Measurements from ENCODE around the gene SLC16A10.
"Not testable (repeated sequence)": the region's sequence is repeated elsewhere in the genome, so short reads cannot be mapped to it uniquely, and the experiment has no call there.

SLC16A10 gene

DNA sequence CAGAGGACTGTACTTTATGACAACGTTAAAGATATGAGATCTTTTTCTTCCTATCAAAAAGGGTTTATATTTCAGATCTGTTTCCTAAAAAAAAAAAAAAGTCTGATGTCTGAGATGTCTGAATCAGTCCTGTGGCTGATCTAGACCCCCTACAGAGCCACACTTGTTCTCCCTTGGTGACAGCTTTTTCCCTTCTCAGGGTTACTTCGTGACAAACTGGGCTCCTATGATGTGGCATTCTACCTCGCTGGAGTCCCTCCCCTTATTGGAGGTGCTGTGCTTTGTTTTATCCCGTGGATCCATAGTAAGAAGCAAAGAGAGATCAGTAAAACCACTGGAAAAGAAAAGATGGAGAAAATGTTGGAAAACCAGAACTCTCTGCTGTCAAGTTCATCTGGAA lies 134.5 kb downstream of the SLC16A10 start:
- no peak for DNase-seq

DNA sequence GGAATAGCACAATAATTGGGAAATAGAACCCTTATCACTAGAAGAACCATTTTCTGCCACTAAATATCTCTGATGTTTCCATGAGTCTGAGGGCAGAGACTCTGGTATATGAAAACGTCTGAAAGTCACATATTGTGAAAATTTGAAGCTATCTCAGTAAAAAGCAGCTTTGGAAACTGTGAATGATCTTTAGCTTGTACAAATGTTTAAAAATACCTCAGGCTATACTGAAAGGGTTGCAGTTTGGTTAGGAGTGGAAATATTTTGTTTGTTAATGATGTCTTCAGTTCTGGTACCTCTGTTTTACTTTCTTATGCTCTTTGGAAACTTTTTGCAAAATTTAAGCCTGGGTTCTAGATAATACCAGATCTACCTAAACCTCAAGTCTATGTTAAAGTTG lies 135.0 kb downstream of the SLC16A10 start:
- DNase-seq = no peak

DNA sequence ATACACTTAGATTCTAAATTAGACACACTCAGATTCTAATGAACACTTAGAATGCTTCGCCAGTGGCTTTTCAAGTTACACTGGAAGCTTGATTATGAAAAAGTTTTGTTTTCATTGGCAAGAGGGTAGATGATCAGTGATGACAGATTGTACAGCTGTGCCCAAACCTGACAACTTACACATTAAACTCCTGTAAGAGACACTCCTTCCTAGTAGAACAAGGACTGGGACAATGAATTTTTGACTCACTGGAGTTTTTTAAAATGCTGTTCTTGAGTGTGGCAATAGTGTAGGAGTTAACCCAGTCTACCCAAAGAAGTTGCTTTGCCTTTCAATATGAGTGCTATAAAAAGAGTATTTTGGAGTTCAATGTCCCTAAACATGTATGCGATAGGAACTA lies 140.8 kb downstream of the SLC16A10 start:
- DNase-seq = no peak

DNA sequence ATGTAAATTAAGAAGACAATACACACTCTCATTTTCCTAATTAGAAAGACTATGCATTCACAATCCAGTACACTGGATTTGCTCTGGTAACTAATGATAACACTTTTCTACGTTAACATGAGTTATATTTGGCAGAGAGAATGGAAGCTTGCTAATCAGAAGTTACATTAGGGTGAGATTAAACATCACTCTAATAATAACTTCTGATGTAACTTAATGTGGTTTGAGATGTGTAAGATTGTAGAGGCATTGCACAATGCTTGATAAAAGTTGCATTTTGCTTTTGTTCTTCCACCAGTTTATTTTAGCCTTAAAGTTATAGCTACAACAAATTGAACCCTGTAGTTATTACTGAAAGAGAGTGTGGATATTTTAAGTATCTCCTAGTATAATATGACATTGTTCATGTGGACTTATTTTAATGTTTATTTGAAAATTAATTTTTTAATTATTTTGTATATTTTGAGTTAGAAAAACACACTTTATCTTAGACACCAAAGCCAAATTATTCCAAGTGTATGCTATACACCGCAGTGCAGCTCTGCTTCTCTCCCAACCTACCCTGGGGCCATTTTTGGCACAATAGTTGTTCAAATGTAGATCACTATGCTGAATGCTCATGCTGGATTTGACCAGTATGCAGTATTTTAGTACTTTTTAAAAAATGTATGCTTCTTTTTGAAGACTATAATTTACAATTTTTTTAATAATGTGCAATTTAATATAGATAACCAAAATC lies 143.2 kb downstream of the SLC16A10 start:
- DNase-seq = no peak

DNA sequence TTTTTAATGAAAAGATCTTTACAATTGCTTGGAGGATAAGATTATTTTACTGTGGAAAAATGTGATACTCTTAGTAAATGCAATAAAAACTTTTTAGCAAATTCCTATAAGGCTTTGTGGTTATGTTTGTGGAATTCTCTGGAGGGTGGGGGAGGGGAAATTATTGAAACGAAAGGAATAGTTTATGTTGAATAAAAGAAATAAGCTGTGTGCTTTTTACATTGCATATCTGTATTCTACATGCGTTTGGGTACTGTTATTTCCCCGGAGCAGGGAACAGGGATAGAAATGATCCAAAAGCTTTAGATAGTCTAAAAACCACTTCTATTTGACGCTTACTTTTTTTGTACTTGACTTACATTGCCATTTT lies 143.8 kb downstream of the SLC16A10 start:
- DNase-seq = no peak

DNA sequence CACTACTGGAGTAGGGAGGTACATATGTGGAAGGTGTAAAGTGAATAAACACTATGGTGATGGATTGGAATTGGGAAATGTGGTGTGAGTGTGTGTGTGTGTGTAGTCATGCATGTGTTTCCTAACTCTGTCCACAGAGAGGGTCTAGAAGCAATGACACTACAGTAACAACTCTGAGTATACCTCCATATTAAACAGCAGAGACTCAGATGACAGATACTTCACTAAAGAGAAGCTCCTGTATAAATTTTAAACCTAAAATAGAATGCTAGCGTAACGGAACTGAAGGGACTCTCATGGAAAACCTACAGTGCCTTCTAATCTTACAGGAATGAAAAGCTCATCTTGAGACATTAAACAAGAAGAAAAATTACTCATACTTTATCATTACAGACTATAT lies 150.5 kb downstream of the SLC16A10 start:
- no peak for DNase-seq

DNA sequence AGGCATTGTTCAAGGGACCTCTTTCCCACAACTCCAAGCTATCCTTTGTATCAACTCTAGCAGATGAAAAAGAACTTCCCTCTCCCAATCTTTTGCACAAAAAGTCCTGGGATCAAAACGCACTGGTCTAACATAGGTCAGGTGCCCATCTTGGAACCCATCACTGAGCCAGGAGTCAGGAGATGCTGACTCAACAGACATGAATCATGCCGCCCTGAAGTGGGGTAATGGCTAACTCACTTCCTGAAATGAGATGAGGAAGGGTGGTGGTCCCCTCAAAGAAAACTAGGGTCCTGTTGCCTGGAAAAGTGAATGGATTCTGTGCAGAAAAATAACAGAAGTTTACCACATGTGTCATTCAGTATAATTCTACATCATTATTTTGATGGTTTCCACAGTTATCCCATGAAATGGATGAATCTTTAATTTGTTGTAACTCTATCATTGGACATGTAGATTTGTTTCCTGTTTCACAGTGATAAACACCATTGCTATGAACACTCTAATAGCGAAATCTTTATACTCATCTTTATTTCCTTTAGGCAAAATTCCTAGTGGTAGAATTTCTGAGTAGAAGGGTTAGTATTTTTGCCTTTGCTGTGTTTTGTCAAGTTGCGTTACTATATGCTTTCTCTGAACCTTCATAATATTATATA lies 151.3 kb downstream of the SLC16A10 start:
- DNase-seq = peak in 1 of 2 donors; percentile 64

DNA sequence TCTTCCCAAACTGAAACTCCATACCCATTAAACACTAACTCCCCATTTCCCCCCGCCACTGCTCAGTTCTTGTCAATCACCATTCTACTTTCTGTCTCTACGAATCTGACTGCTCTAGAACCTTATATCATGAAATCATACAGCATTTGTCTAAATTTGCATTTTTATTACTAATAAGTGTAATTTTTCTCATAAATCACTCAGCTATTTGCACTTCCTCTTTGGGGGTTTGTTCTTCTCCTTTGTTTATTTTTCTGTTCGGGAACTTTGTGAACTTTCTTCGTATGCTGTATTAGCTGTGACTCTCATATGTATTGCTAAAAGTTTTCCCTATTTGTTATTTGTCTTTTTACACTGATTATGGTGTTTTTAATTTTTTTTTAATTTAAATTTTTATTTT lies 152.2 kb downstream of the SLC16A10 start:
- DNase-seq = no peak

DNA sequence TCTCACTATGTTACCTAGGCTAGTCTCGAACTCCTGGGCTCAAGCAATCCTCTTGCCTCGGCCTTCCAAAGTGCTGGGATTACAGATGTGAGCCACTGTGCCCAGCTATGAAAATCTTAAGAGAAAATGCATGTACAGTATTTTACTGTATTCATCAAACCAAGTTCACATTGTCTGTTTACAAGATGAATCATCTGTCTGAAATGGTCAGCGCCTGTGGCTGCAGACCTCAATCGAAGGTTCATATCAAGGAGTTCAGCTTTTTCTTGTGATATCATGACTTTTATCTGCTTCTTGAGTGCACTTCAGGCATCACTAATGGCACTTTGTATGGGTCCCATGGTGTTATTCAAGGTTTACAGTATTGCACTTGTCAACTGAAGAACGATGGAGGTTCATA lies 155.1 kb downstream of the SLC16A10 start:
- no peak for DNase-seq

DNA sequence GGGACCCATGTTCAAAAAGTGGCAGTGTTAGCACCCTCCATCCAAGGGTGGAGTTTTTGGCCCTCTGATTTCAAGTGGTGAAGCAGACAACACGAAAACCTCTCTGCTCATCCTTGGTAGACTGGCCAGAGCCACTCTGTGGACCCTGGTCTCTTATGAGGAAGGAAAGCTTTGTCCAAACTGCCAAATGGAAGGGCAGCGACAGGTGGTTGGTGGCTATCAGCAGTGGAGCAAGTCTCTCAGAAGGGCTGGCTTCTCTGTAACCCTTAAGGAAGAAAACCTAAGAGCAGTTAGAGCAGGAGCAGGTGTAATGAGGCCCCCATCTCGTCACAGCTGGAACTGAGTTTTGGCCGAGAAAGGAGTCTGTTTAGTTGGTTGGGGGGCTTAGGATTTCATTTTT lies 155.8 kb downstream of the SLC16A10 start:
- DNase-seq = no peak

DNA sequence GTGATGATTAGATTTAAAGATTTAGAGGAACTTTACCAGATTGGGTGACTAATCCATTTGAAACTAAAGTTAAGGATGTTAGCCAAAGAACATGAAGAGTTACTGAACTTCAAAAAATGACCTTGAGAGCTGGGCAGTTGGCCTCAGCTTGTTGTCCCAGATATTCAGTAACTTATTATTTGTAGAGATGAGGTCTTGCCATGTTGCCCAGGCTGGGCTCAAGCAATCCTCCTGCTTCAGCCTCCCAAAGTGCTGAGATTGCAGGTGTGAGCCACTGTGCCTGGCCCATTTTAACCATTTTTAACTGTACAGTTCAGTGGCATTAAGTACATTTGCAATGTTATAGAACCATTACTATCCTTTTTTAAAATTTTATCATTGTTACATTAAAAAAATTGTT lies 161.5 kb downstream of the SLC16A10 start:
- DNase-seq = no peak

DNA sequence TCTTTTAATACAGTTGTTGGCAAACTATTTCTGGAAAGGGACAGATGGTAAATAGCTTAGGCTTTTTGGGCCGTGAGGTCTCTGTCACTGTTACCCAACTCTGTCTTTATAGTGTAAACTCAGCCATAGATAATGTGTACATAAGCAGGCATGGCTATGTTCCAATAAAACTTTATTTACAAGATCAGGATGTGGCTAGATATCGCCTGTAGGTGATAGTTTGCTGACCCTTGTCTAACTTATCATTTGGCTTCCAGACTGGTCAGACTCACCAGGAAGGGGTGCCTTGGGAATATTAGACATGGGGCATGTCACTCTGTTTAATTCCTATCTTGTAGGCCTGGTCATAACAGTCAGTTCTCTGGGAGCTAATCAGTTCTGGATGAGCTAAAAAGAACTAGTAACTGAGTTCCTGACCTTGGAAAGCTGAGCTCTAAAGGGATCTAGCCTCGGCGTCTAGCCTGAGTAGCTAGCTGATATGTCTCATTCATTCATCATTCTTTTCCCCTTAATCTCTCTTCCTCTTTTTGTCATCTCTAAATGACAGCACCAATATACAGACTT lies 163.6 kb downstream of the SLC16A10 start:
- DNase-seq = no peak

DNA sequence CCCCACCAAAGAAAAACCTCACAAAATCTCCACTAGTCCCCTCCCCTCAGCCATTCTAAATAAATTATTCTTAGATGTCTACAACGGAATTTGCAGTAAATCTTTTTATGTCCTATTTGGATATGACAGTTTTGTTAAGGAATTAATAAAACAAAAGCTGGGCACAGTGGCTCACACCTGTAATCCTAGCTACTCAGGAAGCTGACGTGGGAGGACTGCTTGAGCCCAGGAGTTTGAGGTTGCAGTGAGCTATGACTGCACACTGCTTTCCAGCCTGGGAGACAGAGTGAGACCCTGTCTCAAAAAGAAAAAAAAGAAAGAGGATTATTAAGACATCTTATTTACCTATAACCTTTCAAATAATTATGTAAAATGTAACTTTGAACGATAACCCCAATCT lies 165.4 kb downstream of the SLC16A10 start:
- DNase-seq = no peak

DNA sequence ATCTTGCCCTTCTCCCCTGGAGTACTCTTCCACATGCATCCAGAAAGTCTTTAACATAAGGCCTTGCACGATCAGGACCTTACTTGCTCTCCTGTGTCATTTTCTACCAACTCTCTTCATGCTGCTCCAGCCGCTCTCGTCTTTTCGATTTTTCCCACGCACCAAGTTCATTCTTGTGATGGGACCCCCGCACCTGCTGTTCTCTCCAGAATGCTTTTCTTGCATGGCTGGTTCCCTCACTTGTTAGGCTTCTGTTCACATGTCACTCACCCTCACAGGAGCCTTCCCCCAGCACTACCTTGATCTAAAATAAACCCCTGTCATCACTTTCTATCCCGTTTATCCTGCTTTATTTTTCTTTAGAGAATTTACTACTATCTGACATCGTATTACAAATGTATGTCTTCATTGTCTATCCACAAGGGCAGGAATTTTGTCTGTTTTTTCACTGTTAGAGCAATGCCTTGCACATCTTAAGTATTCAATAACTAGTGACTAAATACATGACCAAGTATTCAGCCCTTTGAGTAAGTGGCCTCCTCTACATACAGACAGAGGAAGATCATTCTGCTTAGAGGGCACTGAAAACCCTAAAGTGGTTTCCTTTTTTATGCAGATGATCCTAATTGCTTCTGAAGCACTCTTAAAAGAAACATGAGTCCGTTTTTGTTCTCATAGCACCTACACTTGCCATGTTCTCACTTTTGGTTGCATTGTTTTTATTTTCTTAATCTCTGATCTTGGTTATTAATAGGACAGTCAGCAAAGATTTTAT lies 166.9 kb downstream of the SLC16A10 start:
- no peak for DNase-seq

DNA sequence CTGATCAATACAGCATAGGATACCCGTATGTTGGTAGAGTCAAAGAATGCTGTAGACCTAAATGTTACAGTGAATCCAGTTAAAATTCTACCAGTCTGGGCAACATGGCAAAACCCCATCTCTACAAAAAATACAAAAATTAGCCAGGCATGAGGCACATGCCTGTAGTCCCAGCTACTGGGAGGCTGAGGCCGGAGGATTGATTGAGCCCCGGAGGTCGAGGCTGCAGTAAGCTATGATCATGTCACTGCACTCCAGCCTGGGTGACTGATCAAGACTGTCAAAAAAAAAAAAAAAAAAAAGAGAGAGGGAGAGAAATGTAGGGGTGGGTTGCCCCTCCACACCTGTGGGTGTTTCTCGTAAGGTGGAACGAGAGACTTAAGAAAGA lies 167.5 kb downstream of the SLC16A10 start:
- no peak for DNase-seq

DNA sequence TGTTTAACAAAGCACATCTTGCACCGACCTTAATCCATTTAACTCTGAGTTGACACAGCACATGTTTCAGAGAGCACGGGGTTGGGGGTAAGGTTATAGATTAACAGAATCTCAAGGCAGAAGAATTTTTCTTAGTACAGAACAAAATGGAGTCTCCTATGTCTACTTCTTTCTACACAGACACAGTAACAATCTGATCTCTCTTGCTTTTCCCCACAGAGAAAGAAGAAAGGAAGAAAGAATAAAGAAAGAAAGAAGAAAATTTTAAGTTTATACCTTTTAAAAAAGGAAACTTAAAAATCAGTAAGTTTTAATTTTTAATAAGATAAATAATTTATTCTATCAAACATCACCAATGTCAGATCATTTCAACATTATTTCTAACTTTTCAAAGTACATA lies 168.5 kb downstream of the SLC16A10 start:
- not testable (repeated sequence) for DNase-seq

DNA sequence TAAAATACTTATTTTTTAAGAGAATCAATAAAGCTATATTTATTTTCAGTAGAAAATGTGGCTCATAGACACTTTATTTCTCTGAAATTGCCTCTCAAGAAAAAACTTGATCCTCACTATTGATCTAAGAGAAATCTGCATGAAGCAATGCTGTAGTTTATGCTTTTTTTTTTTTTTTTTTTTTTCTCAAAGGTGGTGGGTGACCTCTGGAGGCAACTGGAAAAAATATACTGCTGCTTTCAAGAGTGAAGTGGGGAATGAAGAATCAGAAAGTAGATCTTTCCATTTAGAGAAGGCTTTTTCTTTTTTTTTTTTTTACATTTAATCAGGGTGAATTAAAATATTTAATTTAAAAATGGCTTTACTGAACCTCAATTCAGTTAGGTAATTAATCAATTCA lies 169.3 kb downstream of the SLC16A10 start:
- no peak for DNase-seq

DNA sequence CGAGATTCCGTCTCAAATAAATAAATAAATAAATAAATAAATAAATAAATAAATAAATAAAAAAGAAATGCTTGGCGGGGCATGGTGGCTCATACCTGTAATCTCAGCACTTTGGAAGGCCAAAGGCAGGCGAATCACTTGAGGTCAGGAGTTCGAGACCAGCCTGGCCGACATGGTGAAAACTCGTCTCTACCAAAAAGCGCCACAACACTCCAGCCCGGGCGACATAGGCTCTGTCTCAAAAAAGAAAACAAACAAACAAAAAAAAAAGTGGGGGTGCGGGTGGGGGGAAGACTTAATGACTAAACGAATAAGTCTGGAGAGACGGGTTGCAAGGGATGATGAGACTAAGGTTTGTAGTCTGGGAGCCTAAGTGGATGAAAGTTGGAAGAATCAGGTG lies 170.7 kb downstream of the SLC16A10 start:
- no peak for DNase-seq

DNA sequence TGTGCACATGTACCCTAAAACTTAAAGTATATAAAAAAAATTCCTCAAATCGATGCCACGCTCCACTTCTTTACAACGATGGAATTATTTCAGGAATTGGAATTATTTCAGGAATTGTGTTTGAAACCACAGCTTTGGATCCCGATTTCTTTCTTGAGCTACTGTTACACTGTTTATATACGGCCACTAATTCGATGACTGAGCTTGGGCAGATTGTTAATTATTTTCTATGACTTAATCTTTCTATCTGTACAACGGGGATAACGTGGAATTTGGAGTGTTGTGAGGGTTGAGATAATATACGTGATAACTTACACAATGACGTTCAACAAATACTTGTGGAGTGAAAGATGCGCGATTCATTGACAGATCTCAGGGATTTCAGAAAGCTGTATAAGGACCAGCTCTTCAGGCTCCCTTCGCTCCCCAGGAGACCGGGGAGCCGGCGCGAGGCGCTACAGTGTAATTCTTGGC lies 171.3 kb downstream of the SLC16A10 start:
- no peak for DNase-seq

DNA sequence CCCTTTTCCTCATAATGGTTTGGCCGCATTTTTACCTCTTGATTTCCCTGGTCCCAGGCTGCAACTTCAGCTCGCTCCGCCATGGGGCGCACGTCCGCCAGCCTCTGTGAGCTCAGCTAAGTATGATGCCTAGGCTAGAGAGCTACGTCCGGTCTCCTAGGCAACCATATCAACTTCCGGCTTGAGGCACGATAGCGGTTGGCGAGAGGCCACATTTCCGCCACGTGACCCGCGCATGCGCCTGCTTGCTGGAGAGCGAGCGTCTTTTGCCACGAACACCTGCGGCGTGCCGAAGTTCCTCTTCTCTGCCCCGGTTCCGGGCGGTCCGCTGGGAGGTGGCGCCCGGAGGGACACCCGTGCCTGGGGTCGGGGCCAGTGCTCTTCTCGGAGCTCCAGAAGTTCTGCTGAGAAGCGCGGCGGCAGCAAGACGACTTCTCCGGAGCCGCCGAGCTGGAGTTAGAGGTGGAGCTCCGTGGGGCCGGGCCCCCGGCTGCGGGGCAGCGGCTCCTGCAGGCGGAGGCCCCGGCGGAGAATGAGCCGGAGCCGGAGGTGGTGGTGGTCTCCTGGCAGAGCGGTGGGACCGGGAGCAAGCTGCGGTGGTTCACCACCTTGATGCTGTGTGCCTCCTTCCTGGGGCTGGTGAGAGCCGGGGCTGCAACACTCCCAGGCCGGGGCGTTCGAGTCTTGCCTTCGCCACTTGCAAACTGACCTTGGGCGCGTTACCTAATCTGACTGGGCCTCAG lies 172.0 kb downstream of the SLC16A10 start:
- peak; percentile 99 to 100 for DNase-seq

DNA sequence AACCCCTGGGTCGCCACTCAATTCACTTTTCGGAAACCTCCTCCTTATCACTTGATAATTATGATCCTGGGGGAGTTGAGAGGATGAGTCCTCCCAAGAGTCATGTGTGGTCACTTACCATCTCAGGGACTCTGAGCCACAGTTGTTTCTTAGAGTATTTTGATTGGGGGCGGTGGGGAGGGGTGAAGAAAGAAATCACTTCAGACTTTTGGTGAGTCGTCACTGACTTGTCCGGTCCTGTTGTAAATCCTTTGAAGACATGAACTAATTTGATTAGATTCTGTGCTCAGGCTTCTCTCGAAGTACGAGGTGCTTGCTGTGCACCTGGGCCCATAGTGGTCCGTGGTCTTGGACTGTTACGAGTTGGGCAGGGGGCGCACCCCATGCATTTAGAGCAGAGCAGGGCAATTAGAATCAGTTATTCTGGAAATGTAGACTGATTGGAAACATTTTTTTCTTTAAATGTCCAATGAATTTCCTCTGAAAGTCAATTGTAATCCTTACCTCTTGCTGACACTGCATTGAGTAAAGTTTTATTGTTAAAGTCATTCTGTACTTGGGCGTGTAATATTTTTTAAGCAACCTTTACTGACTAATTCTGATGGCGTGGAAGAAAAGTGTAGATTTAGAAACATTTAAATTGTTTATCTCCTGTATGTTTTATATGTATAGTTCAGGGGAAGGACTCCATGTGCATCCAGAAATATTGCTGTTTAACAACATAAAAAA lies 173.4 kb downstream of the SLC16A10 start:
- no peak for DNase-seq

DNA sequence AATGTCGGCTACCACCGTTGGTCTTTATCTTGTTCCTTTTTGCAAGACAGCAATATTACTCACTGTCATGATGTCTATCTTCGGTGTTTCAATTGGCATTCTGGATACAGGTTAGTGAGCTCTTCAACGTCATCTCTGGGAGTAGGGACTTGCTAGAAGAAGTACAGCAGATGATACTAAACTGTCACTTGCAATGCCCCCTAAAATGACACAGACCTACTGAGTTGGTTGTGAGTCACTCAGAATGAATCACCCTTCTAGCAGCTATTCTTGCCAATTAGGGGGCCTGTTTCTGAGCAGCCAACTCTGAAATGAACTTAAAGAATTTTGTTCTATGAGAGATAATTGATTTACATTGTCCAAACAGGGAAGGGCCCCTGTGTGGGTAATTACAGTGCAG lies 176.5 kb downstream of the SLC16A10 start:
- no peak for DNase-seq
